Measurements from ENCODE around the gene RASL11A. TPM values are rescaled to one million over a fixed set of nuclear protein-coding genes. Genes with fewer than 3 reads are reported as not detected.

The RASL11A gene
- total and polyA plus RNA-seq, 2 experiments from 2014 or later: 6.3 to 18.8 TPM

DNA sequence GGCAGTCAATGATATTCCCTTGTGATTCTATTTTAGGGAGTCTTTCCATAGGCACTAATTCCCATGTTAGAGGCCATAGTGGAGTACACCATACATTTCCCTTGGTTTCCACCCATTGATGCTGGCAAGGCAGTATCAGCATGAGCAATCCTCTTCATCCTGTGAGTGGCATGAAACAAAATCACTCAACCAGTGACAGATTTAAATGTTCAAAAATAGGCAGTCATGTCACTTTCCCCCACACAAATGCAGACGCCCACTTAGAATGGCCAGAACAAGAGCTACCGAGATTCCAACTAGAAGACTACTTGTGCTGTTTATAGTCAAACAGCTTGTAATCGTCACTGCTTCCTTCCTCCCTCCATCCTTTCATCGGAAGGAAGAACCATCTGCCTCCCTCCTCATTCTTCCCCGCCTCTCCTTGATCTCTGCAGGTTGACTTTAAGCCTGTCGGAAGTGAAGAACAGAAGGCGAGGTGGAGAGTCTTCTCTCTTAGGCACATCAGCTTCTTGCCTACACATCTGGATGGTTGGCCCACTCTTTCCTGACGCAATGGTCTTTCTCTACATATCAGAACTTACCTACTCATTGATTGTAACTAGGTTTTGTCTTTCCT, 22.6 kb downstream of the RASL11A start:
- Histone ChIP-seq H3K9me3 (ENCODE audit: low read depth) (no peaks in the 10 kb centered on the region), H3K9me2 (replicated peaks; ENCODE audit: insufficient read depth) (no peaks in the 10 kb centered on the region), H3K27me3 (peaks cover 6% of the 10 kb centered on the region), H3K4me1 (ENCODE audit: insufficient read depth) (no peaks in the 10 kb centered on the region), H4K20me1 (ENCODE audit: insufficient read depth, poor library complexity, severe bottlenecking) (no peaks in the 10 kb centered on the region), H3K4me2 (no peak overlapping the region), H3K27ac (no peak overlapping the region), H3K79me2 (no peaks in the 10 kb centered on the region), H2AFZ (no peak overlapping the region), H3K4me3 (no peak overlapping the region), H3K36me3 (replicated peaks; ENCODE audit: insufficient read depth, low read depth) (no peaks in the 10 kb centered on the region)
- DNase-seq (ENCODE audit: low spot score): no peak
- TF ChIP-seq, protein P1, sequence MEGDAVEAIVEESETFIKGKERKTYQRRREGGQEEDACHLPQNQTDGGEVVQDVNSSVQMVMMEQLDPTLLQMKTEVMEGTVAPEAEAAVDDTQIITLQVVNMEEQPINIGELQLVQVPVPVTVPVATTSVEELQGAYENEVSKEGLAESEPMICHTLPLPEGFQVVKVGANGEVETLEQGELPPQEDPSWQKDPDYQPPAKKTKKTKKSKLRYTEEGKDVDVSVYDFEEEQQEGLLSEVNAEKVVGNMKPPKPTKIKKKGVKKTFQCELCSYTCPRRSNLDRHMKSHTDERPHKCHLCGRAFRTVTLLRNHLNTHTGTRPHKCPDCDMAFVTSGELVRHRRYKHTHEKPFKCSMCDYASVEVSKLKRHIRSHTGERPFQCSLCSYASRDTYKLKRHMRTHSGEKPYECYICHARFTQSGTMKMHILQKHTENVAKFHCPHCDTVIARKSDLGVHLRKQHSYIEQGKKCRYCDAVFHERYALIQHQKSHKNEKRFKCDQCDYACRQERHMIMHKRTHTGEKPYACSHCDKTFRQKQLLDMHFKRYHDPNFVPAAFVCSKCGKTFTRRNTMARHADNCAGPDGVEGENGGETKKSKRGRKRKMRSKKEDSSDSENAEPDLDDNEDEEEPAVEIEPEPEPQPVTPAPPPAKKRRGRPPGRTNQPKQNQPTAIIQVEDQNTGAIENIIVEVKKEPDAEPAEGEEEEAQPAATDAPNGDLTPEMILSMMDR (IDR thresholded peaks at IDR 0.05; ENCODE audit: poor library complexity): no peak
- TF ChIP-seq EZH2 (IDR thresholded peaks at IDR 0.05; ENCODE audit: borderline replicate concordance): no peak
- no peak for TF ChIP-seq EZH2phosphoT487 (IDR thresholded peaks at IDR 0.05; ENCODE audit: low read depth, severe bottlenecking, unreplicated experiment)
- 81% methylated on average over 8 of the region's 8 CpGs for WGBS (ENCODE audit: low lambda C conversion rate, missing lambda C conversion rate)

DNA sequence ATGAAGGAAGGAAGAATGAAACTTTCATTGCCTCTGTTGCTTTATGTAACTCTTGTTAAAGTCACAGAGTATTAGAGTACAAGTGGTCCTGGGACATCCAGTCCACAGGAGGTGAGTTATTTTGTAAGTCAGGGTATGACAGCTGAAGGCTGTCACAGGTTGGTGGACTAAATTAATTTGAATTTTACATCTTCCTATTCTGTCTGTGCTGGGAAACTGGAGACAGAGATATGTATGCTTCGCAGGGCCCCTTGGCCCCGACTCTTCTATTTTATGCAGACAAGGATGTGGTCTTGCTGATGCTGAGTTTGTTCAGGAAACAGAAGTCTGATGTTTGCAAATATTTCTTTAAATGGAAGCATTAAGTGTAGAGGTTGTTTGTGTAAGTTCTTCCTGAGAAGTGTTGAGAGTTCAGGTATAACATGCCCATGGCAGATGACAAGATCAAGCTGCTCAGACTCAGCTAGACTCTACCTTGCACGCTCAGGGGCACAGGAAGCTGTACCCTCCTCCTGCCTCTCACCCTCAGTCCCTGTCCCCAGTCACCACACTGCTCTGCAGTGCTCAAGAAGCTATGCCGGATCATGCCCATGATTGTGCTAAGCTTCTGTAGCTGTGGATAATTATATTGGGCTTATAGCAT, 23.4 kb downstream of the RASL11A start:
- TF ChIP-seq EZH2phosphoT487 (IDR thresholded peaks at IDR 0.05; ENCODE audit: low read depth, severe bottlenecking, unreplicated experiment) (no peak), EZH2 (IDR thresholded peaks at IDR 0.05; ENCODE audit: borderline replicate concordance) (no peak)
- TF ChIP-seq, protein P1 (IDR thresholded peaks at IDR 0.05; ENCODE audit: poor library complexity): no peak
- H3K4me3 ChIP-seq: no peak overlapping the region
- no peak overlapping the region for H3K27ac ChIP-seq
- H4K20me1 ChIP-seq (ENCODE audit: insufficient read depth, poor library complexity, severe bottlenecking): no peaks in the 10 kb centered on the region
- no peaks in the 10 kb centered on the region for H3K4me1 ChIP-seq (ENCODE audit: insufficient read depth)
- no peaks in the 10 kb centered on the region for H3K9me3 ChIP-seq (ENCODE audit: low read depth)
- no peaks in the 10 kb centered on the region for H3K9me2 ChIP-seq (replicated peaks; ENCODE audit: insufficient read depth)
- no peaks in the 10 kb centered on the region for H3K36me3 ChIP-seq (replicated peaks; ENCODE audit: insufficient read depth, low read depth)
- no peak overlapping the region for H2AFZ ChIP-seq
- H3K27me3 ChIP-seq: peaks cover 6% of the 10 kb centered on the region
- 92% methylated on average over 4 of the region's 4 CpGs for WGBS (ENCODE audit: low lambda C conversion rate, missing lambda C conversion rate)
- H3K79me2 ChIP-seq: no peaks in the 10 kb centered on the region
- DNase-seq (ENCODE audit: low spot score): no peak
- no peak overlapping the region for H3K4me2 ChIP-seq

DNA sequence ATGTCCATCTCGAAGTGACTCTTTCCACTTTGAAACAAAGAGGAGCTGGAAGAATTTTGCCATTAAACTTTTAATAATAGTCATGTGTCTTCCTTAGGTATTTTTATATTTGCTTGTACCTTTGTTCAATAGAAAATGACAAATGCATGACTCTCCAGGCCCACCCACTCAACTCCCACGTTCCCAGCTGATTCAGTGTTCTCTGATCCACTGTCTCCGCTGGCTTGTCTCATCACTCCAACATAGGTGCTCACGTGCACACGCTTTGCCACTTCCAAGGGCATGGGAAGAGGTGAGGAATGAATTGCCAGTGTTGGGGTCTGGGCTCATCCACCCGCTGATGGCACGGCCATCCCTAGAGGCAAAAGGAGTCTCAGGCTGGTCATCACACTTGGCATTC, 24.5 kb downstream of the RASL11A start:
- H3K36me3 ChIP-seq (replicated peaks; ENCODE audit: insufficient read depth, low read depth): no peaks in the 10 kb centered on the region
- H3K4me2 ChIP-seq: no peak overlapping the region
- 88% methylated on average over 7 of the region's 7 CpGs for WGBS (ENCODE audit: low lambda C conversion rate, missing lambda C conversion rate)
- peaks cover 6% of the 10 kb centered on the region for H3K27me3 ChIP-seq
- H3K79me2 ChIP-seq: no peaks in the 10 kb centered on the region
- no peak overlapping the region for H3K4me3 ChIP-seq
- TF ChIP-seq, protein P1 (IDR thresholded peaks at IDR 0.05; ENCODE audit: poor library complexity): no peak
- TF ChIP-seq EZH2phosphoT487 (IDR thresholded peaks at IDR 0.05; ENCODE audit: low read depth, severe bottlenecking, unreplicated experiment) (no peak), EZH2 (IDR thresholded peaks at IDR 0.05; ENCODE audit: borderline replicate concordance) (no peak)
- no peaks in the 10 kb centered on the region for H3K9me2 ChIP-seq (replicated peaks; ENCODE audit: insufficient read depth)
- H3K27ac ChIP-seq: no peak overlapping the region
- no peaks in the 10 kb centered on the region for H4K20me1 ChIP-seq (ENCODE audit: insufficient read depth, poor library complexity, severe bottlenecking)
- DNase-seq (ENCODE audit: low spot score): no peak
- H3K4me1 ChIP-seq (ENCODE audit: insufficient read depth): no peaks in the 10 kb centered on the region
- H3K9me3 ChIP-seq (ENCODE audit: low read depth): no peaks in the 10 kb centered on the region
- no peak overlapping the region for H2AFZ ChIP-seq
